GM12875 (cell line): Measurements from ENCODE around the gene C3orf52.

Experiments
- H3K4me3 ChIP-seq: one replicate; pipeline ENCODE4 v1.5.1; 2011; ENCODE audit warnings: low read depth, low read length, control low read depth
- TF ChIP-seq, protein P1 (sequence below): IDR thresholded peaks from 2 replicates; pipeline ENCODE4 v1.5.1; 2011; ENCODE audit warnings: low read depth, mild to moderate bottlenecking, control low read depth, inconsistent platforms, low read length, moderate library complexity, borderline replicate concordance; ENCODE audit not compliant: insufficient read depth

The C3orf52 gene

DNA sequence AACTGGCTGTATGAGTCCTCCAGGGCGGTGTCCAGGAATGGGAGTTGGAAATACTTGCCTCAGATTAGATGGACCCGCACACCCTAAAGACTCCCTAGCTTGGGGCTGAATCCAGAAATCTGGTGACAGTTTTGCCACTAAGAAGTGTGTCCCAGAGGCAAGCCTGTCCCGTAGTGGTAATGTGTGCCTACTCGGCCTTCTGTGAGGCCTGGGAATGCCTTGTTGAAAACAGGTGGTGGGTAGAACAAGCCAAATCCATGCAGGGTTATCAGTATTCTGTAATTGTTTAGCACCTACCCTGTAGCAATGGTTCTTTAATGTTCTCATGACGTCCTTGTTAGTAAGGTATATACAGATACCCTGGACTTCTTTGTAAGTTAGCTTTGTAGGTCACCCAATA is 1.6 kb downstream of the C3orf52 start:
- TF ChIP-seq, protein P1, sequence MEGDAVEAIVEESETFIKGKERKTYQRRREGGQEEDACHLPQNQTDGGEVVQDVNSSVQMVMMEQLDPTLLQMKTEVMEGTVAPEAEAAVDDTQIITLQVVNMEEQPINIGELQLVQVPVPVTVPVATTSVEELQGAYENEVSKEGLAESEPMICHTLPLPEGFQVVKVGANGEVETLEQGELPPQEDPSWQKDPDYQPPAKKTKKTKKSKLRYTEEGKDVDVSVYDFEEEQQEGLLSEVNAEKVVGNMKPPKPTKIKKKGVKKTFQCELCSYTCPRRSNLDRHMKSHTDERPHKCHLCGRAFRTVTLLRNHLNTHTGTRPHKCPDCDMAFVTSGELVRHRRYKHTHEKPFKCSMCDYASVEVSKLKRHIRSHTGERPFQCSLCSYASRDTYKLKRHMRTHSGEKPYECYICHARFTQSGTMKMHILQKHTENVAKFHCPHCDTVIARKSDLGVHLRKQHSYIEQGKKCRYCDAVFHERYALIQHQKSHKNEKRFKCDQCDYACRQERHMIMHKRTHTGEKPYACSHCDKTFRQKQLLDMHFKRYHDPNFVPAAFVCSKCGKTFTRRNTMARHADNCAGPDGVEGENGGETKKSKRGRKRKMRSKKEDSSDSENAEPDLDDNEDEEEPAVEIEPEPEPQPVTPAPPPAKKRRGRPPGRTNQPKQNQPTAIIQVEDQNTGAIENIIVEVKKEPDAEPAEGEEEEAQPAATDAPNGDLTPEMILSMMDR, result no peak
- H3K4me3 ChIP-seq, result no peak overlapping the region

DNA sequence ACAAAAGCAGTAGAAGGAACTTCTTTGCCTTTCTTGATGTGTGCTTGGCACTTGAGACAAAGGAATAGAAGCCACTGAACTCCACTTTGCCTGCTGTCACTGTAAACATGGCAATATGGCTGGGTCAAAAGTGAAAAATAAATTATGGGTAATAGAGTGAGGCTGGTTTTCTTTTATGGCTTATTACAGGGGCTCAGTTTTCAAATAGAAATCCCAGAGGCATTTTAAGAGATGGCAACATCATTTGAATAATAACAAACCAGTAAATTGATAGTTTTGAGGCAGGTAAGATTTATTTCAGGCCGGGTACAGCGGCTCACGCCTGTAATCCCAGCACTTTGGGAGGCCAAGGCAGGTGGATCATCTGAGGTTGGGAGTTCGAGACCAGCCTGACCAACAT is 2.8 kb downstream of the C3orf52 start:
- TF ChIP-seq, protein P1, result no peak
- no peak overlapping the region for H3K4me3 ChIP-seq

DNA sequence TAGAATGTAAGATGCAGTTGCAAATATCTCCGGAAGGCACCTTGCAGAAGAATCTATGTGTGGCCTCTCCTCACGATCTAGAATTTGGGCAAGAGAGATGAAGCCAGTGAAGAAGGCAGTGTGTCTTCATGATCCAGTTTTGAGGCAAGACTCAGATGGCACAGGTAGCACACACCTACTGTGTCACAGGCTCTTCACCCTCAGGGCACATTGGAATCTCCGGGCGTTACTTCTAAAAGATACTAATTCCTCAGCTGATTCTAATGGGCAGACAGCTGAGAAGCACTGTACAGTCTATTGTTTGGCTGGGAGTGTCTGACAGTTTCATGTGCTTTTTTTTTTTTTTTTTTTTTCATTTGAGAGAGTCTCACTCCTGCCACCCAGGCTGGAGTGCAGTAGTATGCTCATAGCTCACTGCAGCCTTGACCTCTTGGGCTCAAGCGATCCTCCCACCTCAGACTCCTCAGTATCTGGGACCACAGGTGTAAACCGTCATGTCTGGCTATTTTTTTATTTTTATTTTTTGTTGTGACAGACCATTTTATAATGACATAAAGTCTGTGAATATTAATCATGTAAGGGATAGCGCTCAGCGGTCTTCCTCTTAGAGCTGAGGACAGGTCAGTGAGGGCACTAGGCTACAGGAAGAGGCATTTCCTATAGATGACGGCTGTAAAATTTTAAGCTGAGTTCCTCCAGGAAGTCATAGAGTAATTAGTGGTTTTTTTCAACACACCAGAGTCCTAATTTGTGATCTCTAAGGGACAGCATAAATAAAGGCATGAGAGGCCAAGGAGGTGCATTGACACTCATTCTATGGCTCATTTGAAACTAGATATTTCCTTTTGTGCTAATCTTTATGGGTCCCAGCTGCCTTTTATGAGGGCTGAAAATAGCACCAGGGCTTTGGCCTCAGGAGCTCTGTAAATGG is 4.0 kb downstream of the C3orf52 start:
- no peak overlapping the region for H3K4me3 ChIP-seq

DNA sequence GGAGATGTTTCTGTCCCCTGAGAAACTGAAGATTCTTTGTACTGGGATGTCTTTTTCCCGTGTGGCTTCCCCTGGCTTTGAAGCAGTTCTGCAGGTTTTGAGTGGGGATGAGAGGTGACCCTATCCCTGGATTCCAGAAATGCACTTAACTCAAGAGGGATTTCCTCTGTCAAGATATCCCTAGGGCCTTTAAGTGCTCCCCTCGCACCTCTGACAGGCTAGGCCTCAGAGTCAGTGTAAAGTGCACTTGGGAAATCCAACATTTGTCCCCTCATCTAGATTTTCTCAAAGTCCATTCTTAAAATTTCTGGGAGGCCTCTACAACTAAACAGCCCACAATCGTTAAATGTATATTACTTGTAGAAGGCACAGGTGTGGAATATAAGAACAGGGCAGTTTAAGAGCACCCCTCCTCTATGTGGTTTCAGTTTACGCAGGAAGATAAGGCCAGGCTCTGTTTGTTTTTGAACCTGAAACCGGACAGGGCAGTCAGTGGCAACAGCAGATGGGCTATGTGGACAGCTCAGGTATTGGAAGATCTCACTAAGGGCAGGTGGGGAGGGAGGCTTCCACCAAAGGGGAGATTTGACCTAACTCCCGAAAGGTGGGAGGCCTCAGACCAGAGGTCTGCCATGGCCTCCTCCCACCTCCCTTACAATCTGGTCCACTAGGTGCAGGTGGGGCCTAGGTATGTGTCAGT is 4.8 kb downstream of the C3orf52 start:
- TF ChIP-seq, protein P1, result no peak
- H3K4me3 ChIP-seq, result no peak overlapping the region

More for the DNA sequence above, 4.0 kb downstream of the C3orf52 start:
- TF ChIP-seq, protein P1, result no peak

DNA sequence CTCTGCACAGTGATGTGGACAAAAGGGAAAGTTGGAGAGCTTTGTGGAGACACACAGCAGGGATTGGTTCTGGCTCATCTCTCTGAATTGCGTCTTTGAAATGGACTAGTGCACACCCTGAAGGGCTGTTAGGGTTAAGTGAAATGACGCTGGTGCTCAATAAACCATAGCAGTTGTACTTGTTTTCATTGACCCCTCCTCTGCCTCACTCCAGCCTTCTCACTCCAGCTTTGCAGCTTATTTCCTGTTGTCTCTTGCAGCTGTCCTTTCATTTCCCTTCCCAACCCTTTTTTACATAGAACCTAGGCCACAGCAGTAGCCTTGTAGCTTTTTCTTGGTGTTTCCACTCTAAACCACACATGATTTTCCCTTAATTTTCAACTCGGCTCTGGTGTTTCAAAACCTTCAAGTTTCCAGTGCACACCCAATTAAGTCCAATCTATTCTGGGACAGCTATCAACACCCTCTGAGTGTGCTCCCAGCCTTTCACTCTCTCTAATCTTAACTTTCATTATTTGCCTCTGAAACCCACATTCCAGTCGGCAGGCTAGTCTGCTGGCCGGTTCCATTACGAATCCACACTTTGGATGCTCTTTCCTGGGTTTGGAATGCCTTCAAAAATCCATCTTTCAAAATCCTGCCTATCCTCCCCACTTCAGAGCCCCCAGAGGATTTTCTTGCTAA is 6.4 kb downstream of the C3orf52 start:
- TF ChIP-seq, protein P1, result no peak
- H3K4me3 ChIP-seq, result no peak overlapping the region

DNA sequence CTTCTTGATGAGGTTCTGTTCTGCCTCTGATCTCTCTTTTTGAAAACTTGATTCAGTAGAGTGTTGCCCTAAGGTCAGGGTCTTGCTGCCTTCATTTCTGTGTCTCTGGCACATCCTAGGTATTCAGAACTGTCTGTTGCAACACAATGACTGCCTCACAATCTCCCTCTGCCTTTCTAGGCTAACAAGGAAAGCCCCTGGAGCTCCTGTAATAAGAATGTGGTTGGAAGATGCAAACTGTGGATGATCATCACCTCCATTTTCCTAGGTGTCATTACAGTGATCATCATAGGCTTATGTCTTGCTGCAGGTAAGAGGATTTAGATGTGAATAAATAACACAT is 7.0 kb downstream of the C3orf52 start:
- TF ChIP-seq, protein P1, result no peak
- H3K4me3 ChIP-seq, result no peak overlapping the region
